Right lung (tissue), 10 donors: ENCODE data around the gene HSPA1L. TPM values are rescaled to one million over a fixed set of nuclear protein-coding genes. Genes with fewer than 3 reads are reported as not detected.
"Not testable (repeated sequence)": the region's sequence is repeated elsewhere in the genome, so short reads cannot be mapped to it uniquely, and the experiment has no call there.

Source experiments
- DNase-seq, 2 donors: peaks; one replicate each; pipeline ENCODE4 v3.0.0-alpha.2; 2013
- long read RNA-seq, 8 donors: transcript quantifications; one replicate each; lab custom pipeline, GENCODE V29; 2026
- polyA plus RNA-seq, 5 donors: library from polyadenylated mRNA; unstranded; fragments of 120-200 nt; gene quantifications; one replicate each; pipeline versions ENCODE4 v1.2.1 to v1.2.3, GENCODE V29; 2013; ENCODE audit warnings: inconsistent platforms in 1 of 5, low replicate concordance in 1 of 5; ENCODE audit not compliant: insufficient read length in 5 of 5, insufficient read depth in 1 of 5

HSPA1L gene
- 1 to 10 TPM; 2.9 to 4.6 (median 3.5) TPM for polyA plus RNA-seq
- long read RNA-seq, donor 1, partial matches to known transcripts = 1,748 of 1,827 reads
- long read RNA-seq, donor 1, other reads (novel, unspliced or antisense) = 79 of 1,827 reads
- long read RNA-seq, donor 2, partial matches to known transcripts = 0 of 2 reads
- long read RNA-seq, donor 2, other reads (novel, unspliced or antisense) = 0 of 2 reads
- long read RNA-seq, donor 3, partial matches to known transcripts = 0 of 1 reads
- long read RNA-seq, donor 3, other reads (novel, unspliced or antisense) = 0 of 1 reads
- long read RNA-seq, donor 4 = 0 reads
- long read RNA-seq, donor 5, partial matches to known transcripts = 1,152 of 2,034 reads
- long read RNA-seq, donor 5, other reads (novel, unspliced or antisense) = 882 of 2,034 reads
- long read RNA-seq, donor 6, partial matches to known transcripts = 836 of 1,402 reads
- long read RNA-seq, donor 6, other reads (novel, unspliced or antisense) = 565 of 1,402 reads
- long read RNA-seq, donor 7, partial matches to known transcripts = 0 of 6 reads
- long read RNA-seq, donor 7, other reads (novel, unspliced or antisense) = 6 of 6 reads
- long read RNA-seq, donor 8 = 0 reads

DNA sequence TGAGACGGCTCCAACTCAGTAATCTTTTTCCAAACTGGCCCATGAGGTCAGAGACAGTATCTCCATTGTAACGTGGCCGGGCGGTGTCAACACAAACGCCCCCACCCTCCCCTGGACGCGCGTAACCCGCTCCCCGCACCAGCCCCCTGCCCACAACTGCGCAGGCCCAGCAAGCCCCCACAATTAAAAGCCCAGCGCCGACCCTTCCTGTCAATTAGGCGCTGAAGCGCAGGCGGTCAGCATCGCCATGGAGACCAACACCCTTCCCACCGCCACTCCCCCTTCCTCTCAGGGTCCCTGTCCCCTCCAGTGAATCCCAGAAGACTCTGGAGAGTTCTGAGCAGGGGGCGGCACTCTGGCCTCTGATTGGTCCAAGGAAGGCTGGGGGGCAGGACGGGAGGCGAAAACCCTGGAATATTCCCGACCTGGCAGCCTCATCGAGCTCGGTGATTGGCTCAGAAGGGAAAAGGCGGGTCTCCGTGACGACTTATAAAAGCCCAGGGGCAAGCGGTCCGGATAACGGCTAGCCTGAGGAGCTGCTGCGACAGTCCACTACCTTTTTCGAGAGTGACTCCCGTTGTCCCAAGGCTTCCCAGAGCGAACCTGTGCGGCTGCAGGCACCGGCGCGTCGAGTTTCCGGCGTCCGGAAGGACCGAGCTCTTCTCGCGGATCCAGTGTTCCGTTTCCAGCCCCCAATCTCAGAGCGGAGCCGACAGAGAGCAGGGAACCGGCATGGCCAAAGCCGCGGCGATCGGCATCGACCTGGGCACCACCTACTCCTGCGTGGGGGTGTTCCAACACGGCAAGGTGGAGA lies at the start of gene HSPA1L, which contains the start of gene HSPA1A:
Gene HSPA1L (minus strand): TSS at position 259 of the 814 bp plus-strand sequence. CDS start 3,311 bp downstream, outside the sequence.
Gene HSPA1A (plus strand): TSS at position 519 of the 814 bp plus-strand sequence. CDS start 214 bp downstream, at position 733.
- DNase-seq = peak; percentile 95 to 97

DNA sequence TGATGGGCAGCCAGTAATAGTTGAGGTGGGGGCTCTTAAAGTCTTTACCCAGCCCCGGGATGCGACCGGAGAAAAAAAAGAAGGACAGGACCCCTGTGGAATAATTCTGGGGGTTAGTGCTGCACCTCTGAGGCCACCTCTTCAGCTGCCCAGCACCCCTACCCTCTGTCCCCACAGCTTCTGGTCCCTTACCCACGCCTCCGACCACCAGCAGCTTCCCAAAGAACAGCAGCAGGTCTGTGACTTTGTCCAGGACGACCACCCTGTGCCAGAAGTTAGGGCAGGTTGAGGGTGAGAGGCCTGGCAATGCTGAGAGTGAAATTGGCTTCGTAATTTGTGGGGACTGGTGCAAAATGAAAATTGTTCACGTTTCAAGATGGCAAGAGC lies 49.7 kb upstream of the HSPA1L start:
- no peak for DNase-seq

DNA sequence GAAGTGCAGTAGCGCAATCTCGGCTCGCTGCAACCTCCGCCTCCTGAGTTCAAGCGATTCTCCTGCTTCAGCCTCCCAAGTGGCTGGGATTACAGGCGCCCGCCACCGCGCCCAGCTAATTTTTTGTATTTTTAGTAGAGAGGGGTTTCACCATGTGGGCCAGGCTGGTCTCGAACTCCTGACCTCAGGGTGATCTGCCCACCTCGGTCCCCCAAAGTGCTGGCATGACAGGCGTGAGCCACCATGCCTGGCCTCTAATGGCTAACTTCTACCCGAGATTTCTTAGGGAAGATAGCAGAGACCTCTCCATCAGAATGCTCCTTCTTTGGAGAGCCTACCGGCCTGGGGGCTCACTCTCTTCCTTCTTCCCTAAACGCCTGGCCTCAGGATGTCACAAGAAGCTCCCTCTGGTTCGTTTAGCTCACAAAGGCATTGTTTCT lies 49.1 kb upstream of the HSPA1L start:
- not testable (repeated sequence) for DNase-seq

DNA sequence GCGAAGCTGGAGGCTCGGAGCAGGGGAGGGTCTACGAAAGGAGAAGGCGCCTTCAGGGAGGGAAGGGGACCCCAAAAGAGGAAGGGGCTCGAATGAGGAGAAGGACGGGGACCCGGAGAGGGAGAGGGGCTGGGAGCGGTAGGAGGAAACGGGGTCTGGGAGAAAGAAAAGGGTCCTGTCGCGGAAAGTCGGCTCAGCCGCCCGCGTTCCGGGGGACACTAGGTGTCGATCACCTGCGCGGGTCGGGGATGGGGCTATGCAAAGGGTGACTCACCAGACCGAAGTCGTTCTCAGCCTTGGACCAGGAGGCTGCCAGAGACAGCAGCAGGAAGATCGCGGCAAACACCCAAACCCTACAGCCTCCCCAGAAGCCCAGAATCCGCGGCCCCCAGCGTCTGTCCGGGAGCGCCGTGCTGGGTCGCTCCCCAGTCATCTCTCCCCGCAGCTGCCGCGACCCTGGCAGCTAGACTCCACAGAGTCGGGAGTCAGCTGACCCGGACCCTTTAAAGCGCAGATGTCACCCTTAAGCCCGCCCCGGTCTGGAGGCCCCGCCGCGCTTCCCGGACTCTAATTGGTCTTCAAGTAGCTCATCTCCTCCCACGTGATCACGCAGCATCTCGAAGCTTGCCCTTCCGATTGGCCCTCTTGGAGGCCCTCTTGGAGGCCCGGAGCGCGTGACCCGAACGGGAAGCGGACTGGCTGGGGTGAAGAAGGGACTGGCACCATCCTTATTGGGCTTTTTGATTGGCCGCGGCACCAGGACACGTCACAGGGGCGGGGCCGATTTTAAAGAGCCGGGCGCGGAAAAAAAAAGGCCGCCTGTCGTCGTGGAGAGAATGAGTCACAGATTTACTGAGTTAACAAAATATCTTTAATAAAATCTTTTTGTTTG lies 47.5 kb upstream of the HSPA1L start, which contains the start of gene NEU1:
Gene NEU1 (minus strand): TSS at position 478 of the 892 bp plus-strand sequence. CDS start 45 bp downstream, at position 433.
- peak; percentile 99 to 100 for DNase-seq

DNA sequence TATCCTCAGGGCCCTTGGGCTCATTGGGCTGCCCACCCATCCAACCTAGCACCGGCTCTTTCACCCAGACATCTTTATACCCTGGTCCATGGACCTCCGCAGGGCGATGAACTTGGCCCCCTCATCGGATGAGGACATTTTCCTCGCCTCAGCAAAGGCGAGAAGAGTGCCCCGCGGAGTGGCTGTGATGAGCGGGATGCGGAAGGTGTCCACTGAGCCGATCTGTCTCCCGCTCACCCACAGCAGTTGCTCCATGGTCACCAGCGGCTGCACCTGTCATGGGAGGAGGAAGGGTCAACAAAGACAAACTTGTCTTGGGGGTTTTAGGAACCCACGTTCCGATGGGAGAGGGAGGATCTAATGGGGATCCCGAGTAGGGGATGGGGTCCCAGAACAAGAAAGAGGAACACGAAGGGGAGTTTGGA lies 46.8 kb upstream of the HSPA1L start:
- DNase-seq = no peak

DNA sequence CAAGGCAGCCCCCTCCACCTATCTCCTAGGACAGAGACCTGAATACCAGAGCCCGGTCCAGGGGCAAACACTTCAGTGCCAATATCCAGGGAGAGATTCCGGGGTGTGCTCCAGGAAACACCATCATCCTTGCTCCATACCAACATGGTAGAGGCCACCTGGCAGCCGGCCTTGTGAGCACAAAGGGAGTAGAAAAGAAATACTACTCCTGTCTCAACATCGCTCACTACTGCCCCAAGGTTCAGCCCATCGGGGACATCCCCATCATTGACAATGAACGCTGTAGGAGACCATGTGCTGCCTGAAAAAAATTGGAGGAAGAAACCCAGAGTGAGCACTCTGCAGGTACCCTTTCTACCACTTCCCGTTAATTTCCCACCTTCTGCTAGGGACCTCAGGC lies 46.1 kb upstream of the HSPA1L start:
- no peak for DNase-seq

- no peak for DNase-seq
These were observed 45.3 kb upstream of the HSPA1L start for GRCh38 chr6:31860349-31860748.

- no peak for DNase-seq
These were observed 44.8 kb upstream of the HSPA1L start for GRCh38 chr6:31859923-31860322.

GRCh38 chr6:31858707-31859106 lies 43.6 kb upstream of the HSPA1L start:
- DNase-seq = no peak

GRCh38 chr6:31857774-31858173 lies 42.7 kb upstream of the HSPA1L start:
- DNase-seq = not testable (repeated sequence)

- not testable (repeated sequence) for DNase-seq
These were observed 37.1 kb upstream of the HSPA1L start for GRCh38 chr6:31851980-31852718.

GRCh38 chr6:31851485-31851832 lies 36.4 kb upstream of the HSPA1L start:
- DNase-seq = no peak

GRCh38 chr6:31850765-31851484 lies 35.8 kb upstream of the HSPA1L start:
- no peak for DNase-seq

DNA sequence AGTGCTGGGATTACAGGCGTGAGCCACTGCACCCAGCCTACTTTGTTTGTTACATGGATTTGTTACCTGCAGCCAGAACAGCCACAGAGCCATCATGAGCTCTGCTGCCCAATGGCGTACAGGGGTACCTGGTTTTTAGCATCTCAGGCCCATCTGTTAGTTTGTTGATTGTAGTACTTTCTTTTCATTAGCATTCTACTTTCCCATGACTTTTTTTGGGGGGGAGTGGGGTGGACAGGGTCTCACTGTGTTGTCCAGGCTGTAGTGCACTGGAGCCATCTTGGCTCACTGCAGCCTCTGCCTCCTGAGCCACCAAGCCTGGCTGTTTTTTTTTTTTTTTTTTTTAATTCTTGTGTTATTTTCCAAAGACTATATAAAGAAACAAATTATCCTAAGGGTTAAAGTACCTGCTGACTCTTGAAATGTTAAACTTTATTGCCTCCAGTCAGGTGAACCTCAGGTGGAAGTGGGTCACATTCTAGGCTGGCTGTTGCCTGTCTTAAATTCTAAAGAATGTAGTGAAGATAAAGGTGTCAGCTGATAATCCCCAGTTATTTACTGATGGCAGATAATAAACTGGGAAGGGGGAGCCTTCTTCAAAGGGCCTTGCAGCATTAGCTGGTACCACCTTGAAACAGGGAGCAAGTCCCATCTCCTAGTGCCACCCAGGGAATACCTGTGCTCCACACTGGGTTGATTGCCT lies 32.3 kb upstream of the HSPA1L start:
- DNase-seq = no peak

DNA sequence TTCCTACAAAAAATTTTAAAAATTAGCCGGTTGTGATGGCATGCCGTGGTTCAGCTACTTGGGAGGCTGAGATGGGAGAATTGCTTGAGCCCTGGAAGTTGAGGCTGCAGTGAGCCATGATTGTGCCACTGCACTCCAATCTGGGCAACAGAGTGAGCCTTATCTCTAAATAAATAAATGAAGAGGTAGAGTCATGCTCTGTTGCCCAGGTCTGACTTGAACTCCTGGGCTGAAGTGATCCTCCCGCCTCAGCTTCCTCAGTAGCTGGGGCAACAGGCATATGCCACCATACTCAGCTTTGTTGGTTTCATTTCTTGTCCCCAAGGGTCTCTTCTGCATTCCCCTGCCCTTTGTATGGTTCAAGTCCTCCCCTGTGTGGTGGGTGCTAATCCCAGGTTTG lies 29.4 kb upstream of the HSPA1L start:
- DNase-seq = no peak

DNA sequence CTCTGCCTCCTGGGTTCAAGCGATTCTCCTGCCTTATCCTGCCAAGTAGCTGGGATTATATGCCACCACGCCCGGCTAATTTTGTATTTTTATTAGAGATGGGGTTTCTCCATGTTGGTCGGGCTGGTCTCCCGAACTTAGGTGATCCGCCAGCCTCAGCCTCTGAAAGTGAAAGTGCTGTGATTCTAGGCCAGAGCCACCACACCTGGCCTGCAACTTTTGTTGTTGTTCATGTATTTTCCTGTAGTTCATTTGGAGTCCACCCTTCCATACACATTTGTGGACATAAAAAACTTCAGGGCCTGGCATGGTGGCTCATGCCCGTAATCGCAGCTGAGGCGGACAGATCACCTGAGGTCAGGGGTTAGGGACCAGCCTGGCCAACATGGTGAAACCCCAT lies 27.0 kb upstream of the HSPA1L start:
- no peak for DNase-seq

DNA sequence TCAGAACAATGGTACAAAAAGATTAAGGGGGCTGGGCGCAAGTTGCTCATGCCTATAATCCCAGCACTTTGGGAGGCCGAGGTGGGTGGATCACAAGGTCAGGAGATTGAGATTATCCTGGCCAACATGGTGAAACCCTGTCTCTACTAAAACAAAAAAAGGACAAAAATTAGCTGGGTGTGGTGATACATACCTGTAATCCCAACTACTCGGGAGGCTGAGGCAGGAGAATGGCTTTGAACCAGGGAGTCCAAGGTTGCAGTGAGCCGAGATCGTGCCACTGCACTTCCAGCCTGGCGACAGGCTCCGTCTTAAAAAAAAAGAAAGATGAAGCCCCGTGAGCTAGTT lies 24.7 kb upstream of the HSPA1L start:
- not testable (repeated sequence) for DNase-seq

DNA sequence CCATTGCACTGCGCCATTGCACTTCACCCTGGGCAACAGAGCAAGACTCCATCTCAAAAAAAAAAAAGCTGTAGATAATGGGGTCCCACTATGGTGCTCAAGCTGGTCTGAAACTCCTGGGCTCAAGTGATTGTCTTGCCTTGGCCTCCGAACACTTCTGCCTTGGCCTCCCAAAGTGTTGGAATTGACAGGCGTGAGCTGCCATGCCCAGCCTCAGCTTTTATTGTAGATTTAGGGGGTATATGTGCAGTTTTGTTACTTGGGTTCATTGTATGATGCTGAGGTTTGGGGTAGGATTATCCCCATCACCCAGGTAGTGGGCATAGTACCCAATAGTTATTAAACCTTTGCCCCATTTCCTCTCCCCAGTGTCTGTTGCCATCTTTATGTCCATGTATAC lies 23.9 kb upstream of the HSPA1L start:
- DNase-seq = no peak

DNA sequence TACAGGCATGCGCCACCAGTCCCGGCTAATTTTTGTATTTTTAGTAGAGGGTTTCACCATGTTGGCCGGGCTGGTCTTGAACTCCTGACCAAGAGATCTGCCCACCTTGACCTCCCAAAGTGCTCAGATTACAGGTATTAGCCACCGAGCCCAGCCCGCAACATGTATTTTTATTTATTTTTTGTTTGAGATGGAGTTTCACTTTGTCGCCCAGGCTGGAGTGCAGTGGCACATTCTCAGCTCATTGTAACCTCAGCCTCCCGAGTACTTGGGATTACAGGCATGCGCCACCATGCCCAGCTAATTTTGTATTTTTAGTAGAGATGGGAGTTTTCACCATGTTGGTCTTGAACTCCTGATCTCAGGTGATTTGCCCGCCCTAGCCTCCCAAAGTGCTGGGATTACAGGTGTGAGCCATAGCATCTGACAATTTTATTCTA lies 23.1 kb upstream of the HSPA1L start:
- not testable (repeated sequence) for DNase-seq
